Measurements from ENCODE around the gene NUP160. TPM values are rescaled to one million over a fixed set of nuclear protein-coding genes. Genes with fewer than 3 reads are reported as not detected.

NUP160 gene, protein sequence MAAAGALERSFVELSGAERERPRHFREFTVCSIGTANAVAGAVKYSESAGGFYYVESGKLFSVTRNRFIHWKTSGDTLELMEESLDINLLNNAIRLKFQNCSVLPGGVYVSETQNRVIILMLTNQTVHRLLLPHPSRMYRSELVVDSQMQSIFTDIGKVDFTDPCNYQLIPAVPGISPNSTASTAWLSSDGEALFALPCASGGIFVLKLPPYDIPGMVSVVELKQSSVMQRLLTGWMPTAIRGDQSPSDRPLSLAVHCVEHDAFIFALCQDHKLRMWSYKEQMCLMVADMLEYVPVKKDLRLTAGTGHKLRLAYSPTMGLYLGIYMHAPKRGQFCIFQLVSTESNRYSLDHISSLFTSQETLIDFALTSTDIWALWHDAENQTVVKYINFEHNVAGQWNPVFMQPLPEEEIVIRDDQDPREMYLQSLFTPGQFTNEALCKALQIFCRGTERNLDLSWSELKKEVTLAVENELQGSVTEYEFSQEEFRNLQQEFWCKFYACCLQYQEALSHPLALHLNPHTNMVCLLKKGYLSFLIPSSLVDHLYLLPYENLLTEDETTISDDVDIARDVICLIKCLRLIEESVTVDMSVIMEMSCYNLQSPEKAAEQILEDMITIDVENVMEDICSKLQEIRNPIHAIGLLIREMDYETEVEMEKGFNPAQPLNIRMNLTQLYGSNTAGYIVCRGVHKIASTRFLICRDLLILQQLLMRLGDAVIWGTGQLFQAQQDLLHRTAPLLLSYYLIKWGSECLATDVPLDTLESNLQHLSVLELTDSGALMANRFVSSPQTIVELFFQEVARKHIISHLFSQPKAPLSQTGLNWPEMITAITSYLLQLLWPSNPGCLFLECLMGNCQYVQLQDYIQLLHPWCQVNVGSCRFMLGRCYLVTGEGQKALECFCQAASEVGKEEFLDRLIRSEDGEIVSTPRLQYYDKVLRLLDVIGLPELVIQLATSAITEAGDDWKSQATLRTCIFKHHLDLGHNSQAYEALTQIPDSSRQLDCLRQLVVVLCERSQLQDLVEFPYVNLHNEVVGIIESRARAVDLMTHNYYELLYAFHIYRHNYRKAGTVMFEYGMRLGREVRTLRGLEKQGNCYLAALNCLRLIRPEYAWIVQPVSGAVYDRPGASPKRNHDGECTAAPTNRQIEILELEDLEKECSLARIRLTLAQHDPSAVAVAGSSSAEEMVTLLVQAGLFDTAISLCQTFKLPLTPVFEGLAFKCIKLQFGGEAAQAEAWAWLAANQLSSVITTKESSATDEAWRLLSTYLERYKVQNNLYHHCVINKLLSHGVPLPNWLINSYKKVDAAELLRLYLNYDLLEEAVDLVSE (N-terminal part only)
- 5.9 and 9.4 TPM in 2 replicates for polyA plus RNA-seq

DNA sequence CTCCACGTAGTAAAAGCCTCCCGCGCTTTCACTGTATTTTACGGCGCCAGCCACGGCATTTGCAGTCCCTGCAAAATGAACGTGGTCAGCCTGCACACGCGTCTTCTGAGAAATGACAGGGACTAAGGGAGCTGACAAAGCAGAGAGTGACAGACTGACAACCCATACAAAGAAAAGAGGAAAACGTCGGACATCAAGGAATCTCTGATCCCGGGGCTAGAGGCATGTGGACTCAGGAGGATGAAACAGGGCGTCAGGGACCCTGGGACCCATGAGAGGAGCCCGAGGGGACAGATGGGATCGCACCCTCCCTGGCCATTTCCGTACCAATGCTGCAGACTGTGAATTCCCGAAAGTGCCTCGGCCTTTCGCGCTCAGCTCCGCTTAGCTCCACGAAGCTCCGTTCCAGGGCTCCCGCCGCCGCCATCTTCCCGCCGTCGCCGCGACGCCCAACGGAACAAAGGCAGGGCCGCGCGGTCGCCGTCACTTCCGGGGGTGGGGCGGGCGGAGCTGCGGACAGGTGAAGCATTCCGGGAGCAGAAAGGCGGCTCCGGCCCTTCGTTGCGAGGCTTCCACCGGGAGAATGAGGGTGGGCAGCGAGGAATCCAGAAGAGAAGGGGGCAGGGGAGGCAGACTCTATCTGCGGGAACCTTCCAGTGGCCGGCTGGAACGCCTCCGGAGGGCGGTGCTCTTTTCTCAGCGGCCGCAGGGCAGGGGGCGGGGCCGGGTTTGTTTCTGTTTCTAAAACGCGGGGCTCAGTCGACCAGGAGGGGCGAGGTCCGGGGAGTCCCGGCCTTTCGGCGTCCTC lies at the start of gene NUP160:
Gene NUP160, minus strand, starts transcription at position 459 of the 808 bp plus-strand sequence. Its CDS starts 32 bp downstream, at position 427.

Other genes starting within 250 kb of the NUP160 start
- 125 and 127 TPM in 2 replicates for gene MTCH2, start 205.8 kb downstream of the NUP160 start, polyA plus RNA-seq
- gene AGBL2, start 133.0 kb downstream of the NUP160 start, polyA plus RNA-seq: 0.28 and 0.75 TPM in 2 replicates
- gene FNBP4, start 81.0 kb downstream of the NUP160 start, polyA plus RNA-seq: 13.8 and 15.5 TPM in 2 replicates
- 0.31 and 1.9 TPM in 2 replicates for gene PTPRJ, start 132.2 kb upstream of the NUP160 start, polyA plus RNA-seq